CD4-positive, alpha-beta T cell treated with Interleukin-12 subunit alpha and Interleukin-12 subunit beta, for 1 hour (primary cell): Measurements from ENCODE around the gene TBATA.

Experiments used
- DNase-seq: peaks from one replicate; pipeline ENCODE4 v3.0.0-alpha.2; 2020

The TBATA gene

DNA sequence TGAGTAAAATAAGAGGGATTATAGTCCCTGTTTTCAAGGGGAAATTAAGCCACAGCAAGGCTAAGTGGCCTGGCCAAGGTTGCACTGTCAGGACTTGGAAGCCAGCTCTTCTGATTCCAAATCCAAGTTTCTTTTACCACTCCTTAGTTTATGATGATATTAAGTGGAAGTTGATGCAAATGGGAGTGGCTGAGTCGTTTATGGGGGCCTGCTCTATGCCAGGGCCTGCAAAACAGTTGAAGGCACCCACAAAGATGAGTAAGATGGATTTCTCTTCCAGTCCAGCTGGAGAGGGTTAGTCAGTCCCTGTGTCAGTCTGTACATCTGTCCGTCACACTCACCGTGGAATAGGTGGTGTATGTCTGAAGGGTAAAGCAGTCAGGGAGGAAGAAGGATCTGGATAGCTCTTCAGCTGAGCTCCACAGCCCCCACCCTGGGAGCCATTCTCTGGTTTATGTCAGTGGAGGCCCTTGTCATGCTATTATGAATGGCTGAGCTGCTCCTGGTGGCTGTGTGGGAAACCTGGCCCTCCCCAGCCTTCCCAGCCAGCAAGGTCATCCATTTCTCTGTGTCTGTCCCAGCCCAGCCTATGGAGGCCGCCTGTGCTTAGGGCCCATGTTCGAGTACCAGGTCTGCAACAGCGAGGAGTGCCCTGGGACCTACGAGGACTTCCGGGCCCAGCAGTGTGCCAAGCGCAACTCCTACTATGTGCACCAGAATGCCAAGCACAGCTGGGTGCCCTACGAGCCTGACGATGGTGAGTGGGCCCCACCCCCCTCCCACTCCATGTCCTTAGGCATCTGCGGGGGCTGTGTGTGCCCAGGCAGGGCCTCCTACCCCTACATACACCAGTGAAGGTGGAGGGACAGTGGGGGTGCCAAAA is 44.5 kb downstream of the TBATA start:
- DNase-seq, result no peak

DNA sequence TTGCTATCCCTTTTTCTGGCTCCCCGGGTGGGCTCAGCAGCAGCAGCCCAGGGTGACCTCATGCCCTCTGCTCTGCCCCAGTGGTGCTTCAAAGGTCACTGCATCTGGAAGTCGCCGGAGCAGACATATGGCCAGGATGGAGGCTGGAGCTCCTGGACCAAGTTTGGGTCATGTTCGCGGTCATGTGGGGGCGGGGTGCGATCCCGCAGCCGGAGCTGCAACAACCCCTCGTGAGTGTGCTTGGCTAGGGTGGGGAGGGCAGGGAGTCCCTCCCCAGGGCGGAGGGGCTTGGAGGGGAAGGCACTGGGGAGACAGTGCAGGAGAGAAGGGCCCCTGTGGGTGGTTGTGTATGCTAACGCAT is 46.4 kb downstream of the TBATA start:
- no peak for DNase-seq

DNA sequence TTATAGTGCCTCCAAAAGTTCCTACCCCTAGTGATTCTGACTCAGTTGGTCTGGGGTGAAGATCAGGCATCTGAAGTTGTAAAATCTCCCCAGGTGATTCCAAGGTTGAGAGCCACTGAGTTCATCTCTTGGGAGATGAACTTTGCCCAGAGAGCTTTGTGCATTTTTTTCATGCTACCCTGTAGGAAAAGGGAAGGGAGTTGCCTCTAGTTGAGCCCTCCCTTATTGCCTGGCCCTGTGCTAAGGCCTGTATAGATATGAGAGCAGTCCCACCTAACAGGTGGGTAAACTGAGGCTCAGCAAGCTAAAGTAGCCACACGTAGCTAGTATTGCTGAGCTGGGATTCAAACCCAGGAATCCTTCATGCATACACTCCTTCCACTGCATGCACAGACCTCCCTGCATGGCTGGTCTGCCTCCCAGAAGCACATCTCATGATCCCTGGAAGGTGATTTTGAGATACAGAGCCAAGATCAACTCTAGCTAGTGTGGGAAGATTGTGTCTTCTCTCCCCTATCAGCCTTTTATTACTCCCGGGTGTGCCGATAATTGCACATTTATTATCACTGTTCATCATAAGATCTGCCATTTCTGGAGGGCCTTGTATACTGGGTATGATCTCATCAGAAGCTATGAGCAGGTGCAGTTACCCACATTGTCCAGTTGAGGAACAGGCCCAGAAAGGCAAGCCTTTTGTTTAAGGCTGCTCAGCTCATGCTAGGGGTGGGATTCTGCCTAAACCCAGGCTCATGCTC is 47.0 kb downstream of the TBATA start:
- DNase-seq, result no peak

DNA sequence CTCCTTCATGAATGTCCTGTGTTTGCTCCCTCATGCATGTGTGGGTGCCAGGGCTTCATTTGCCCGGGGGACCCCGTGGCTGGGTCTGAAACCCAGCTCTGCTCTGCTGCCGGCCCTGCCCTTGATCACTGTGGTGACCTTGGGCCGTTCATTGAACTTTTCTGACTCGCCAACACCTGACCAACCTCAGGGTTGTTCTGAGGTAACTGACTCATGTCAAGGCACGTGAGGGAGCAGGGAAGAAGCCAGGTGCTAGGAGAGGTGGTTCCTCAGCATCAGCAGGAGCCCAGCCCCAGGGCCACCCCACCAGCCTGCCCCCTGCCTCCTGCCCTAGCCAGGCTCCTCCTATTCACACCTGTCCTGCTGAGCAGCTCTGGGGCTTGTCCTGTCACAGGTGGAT is 47.9 kb downstream of the TBATA start:
- no peak for DNase-seq

DNA sequence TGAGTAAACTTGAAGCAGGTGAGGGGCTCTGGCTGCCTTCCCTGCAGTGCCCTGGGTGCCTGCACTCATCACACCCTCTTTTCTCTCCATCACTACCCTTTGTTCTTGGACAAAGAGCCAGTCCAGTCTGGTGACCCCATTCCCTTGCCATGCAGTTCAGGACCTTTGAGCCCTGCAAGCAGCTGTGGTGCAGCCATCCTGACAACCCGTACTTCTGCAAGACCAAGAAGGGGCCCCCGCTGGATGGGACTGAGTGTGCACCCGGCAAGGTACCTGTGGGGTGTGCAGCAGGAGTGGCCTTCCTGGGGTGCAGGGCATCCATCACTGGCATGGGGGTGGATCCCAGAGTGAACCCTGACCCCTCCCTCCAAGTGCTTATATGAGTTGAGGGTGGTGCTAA is 48.7 kb downstream of the TBATA start:
- no peak for DNase-seq

DNA sequence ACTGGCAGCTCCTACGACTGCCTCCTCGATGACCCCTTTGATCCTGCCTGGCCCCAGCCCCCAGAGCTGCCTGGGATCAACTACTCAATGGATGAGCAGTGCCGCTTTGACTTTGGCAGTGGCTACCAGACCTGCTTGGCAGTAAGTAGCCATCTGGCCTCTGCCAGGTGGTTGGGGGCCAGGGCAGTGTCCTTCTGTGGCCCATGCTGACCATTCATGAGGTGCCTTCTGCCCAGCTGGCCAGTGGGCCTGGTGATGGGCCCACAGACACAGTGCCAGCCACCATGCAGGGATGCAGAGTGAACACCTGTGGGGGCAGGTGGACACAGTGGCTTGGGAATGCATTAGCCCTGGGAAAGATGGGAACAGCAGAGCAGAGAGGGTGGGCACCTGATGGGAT is 50.0 kb downstream of the TBATA start:
- DNase-seq, result no peak

DNA sequence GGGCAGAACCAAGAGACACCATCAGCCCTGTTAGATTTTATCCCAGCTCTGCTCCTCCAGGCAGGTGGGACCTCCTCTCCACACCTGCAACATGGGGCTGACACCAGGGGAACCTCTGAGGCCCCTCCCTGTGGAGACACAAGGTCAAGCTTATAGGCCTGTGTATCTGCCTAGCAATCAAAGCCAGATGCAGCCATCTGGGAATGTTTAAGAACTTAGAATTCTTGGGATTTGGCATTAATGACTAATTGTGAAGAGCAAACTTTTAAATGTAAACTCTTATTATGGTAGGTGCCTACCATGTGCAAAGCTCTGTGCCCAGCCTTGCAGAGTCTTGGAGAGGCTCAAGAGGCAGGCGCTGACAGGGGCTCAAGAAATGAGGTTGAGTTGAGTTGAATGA is 52.1 kb downstream of the TBATA start:
- DNase-seq, result no peak

DNA sequence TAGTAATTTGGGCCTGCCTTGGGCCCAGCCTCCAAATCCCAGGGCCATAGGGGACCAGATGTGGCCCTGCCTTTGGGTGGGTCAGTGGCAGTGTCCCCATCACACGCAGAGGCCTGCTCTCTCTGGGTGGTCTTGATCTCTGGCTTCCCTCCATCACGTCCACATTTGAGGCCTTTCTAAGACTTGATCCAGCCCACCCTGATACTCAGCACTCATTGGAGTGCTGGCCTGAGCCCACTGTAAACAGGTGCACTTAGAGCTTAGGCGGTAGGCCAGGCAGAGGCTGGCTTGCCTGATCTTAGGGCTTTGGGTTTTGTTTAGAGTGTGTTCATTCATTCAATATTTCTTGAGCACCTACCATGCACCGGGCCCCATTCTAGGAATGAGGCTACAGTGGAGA is 52.6 kb downstream of the TBATA start:
- no peak for DNase-seq

DNA sequence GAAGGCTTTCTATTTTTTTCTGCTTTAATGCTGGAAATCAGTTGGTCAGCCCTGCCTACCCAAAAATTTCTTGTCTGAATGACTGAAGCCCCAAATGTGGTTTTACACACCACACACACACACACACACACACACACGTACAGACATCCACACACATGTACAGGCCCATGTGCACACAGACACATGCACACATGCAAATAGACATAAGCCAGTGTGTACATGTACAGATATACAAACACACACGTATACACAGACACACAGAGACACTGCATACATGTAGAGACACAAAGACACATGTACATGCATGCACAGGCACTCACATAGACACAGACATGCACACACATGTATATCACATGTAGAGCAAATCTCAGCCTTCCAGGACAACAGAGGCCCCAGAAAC is 54.2 kb downstream of the TBATA start:
- no peak for DNase-seq

DNA sequence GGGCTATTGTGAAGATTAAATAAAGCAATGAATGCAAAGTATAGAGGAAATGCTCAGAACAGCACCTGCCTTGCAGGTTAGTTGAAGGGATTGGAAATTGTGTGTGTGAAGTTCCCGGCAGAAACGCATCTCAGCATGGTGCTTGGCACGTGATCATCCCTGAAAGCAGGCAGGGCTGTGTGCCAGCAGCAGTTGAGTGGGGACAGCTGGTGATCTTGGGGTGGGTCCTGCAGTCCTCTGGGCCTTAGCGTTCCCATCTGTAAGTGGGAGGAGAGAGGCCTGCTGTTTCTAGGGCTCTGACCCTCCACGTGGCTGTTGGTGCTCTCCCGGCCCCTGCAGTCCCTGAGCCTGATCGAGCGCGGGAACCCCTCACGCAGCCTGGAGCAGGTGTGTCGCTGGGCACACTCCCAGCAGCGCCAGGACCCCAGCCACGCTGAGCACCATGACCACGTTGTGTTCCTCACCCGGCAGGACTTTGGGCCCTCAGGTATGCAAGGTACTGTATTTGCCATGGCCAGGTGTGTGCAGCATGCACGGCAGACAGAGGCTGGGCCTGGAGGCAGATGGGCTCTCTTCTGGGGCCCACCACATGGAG is 55.3 kb downstream of the TBATA start:
- no peak for DNase-seq

DNA sequence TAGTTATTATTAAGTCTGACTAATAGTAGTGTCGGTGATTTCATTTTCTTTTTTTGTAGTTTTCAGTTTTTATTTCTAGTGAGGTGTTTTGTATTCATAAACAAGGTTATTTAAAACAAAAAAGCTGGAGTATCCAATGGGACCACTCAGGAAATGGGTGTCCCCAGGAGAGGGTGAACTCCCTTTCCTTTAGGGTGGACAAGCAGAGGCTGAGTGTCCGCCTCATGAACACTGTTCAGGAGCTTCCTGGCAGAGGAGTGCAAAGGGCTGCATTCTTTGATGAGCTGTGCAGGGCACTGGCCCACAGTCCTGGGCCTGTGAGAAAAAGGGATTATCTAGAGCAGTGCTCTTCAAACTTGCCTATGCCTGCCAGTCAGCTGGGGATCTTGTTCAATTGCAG is 56.8 kb downstream of the TBATA start:
- DNase-seq, result no peak

DNA sequence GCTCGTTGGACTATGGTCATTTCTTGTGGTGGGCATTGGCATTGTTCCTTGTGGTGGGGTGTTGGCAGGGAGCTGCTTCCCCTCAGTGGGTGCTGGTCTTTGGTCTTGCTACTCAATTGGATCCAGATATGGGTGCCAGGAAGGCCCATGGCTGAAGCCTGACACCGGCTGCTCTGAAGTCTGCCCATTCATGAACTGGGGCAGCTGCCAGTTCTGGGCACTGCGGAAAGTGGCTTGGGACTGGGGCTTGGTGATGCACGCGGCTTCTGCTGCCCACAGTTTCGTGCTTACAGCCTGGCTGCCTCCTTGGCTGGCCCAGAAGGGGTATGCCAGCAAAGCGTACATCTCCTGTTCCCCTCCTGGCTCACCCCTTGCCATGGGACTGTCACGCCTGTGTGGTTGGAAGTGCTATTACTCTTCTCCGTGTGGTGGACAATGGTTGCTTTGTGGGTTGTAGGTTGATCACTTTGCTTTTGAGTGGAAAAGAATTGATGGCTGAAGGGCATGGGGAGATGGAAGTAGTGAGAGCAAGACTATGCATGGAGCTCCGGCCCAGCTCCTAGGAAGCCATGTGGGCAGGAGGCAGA is 58.2 kb downstream of the TBATA start:
- no peak for DNase-seq

DNA sequence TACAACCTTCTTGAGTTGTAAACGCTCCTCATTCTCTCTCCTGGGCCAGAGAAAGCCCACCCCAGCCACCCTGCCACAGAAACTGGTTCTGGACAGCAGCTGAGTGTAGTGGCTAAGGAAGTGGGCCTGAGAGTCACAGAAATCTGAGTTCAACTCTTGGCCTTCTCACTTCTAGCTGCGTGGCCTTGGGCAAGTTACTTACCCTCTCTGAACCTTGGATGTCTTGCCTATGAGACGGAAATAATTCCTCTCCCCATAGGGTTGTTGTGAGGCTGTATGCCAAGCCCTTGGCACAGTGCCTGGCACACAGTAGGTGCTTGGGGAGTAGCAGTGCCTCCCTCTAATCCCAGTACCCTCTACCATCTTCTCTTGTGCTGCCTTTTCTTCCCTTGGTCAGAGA is 61.4 kb downstream of the TBATA start:
- DNase-seq, result no peak

DNA sequence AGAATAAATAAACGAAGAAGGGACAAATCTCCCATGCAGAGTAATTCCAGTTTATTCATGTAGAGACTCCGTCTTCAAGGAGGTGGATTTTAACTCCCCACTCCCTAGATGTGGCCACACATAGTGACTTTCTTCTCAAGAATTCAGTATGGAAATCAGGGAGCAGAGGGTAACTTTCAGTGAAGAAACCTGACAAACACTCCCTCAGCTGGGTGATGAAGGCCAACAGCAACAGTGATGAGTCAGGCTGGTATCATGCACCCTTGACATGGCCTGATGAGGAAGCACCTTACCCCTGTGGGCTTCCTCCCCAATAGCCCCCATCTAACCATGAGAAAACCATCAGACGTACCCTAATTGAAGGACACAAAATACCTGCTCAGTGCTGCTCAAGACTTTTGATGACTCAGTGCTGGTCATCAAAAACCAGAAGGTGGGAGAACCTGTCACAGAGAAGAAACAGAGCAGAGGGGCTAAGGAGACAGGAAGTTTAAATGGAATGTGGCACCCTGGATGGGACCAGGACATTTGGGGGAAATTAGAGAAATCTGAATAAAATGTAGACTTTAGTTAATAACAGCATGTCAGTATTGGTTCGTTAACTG is 62.3 kb downstream of the TBATA start:
- no peak for DNase-seq
